ENCODE results near the gene ACTA1. TPM values are rescaled to one million over a fixed set of nuclear protein-coding genes. Genes with fewer than 3 reads are reported as not detected.

The ACTA1 gene
- total and polyA plus RNA-seq, 4 donors = 0.06 to 0.33 (median 0.08) TPM; not detected in 1

- no peak for DNase-seq (ENCODE audit: low spot score)
- Histone ChIP-seq H3K9me3 (ENCODE audit: control insufficient read depth in 4 of 4, low read length in 3 of 4) (no peaks in the 10 kb centered on the region), H3K27ac (ENCODE audit: low read depth in 1 of 2, low read length in 2 of 2) (no peak overlapping the region), H3K27me3 (ENCODE audit: control insufficient read depth in 4 of 4, insufficient read depth in 4 of 4, low read length in 3 of 4) (peaks cover 6 to 24% (median 13%) of the 10 kb centered on the region in 4 donors), H3K4me3 (ENCODE audit: low read depth in 1 of 3, low read length in 3 of 3) (peak overlapping the region in 1 of 3 donors; percentile 19), H3K9ac (ENCODE audit: low read depth in 1 of 2, low read length in 2 of 2) (no peak overlapping the region), H3K36me3 (ENCODE audit: control insufficient read depth in 4 of 4, insufficient read depth in 3 of 4, low read depth in 1 of 4, low read length in 3 of 4) (no peaks in the 10 kb centered on the region), H3K4me1 (ENCODE audit: control insufficient read depth in 4 of 4, insufficient read depth in 4 of 4, low read length in 3 of 4) (peaks cover 2 to 21% (median 13%) of the 10 kb centered on the region in 4 donors)
- 10% methylated on average over 38 of the region's 38 CpGs for WGBS
- no peak for TF ChIP-seq CTCF (IDR thresholded peaks at IDR 0.05; ENCODE audit: low read depth, low read length, missing input control)
- TF ChIP-seq ATF3 (IDR thresholded peaks at IDR 0.05) = no peak
- TF ChIP-seq ZBTB33 (IDR thresholded peaks at IDR 0.05) = no peak
- TF ChIP-seq HNF4A (conservative IDR thresholded peaks at IDR 0.05) = no peak
- TF ChIP-seq FOXA1 (IDR thresholded peaks at IDR 0.05) = no peak
- TF ChIP-seq HNF4G (IDR thresholded peaks at IDR 0.05) = no peak
- TF ChIP-seq REST (IDR thresholded peaks at IDR 0.05) = no peak
- TF ChIP-seq RXRA (IDR thresholded peaks at IDR 0.05) = no peak
- TF ChIP-seq YY1 (IDR thresholded peaks at IDR 0.05) = no peak
- TF ChIP-seq SP1 (IDR thresholded peaks at IDR 0.05) = no peak
Observed at GRCh38 chr1:229432116-229432461, 1.8 kb downstream of the ACTA1 start.

- Histone ChIP-seq H3K9me3 (ENCODE audit: control insufficient read depth in 4 of 4, low read length in 3 of 4) (no peaks in the 10 kb centered on the region), H3K27me3 (ENCODE audit: control insufficient read depth in 4 of 4, insufficient read depth in 4 of 4, low read length in 3 of 4) (peaks cover 6 to 24% (median 13%) of the 10 kb centered on the region in 4 donors), H3K4me1 (ENCODE audit: control insufficient read depth in 4 of 4, insufficient read depth in 4 of 4, low read length in 3 of 4) (peaks cover 2 to 21% (median 13%) of the 10 kb centered on the region in 4 donors), H3K36me3 (ENCODE audit: control insufficient read depth in 4 of 4, insufficient read depth in 3 of 4, low read depth in 1 of 4, low read length in 3 of 4) (no peaks in the 10 kb centered on the region), H3K27ac (ENCODE audit: low read depth in 1 of 2, low read length in 2 of 2) (no peak overlapping the region), H3K9ac (ENCODE audit: low read depth in 1 of 2, low read length in 2 of 2) (no peak overlapping the region), H3K4me3 (ENCODE audit: low read depth in 1 of 3, low read length in 3 of 3) (peak overlapping the region in 1 of 3 donors; percentile 19)
- TF ChIP-seq RXRA (IDR thresholded peaks at IDR 0.05) = no peak
- TF ChIP-seq NR2F2 (IDR thresholded peaks at IDR 0.05) = no peak
- TF ChIP-seq ZBTB33 (IDR thresholded peaks at IDR 0.05) = no peak
- 9% methylated on average over 65 of the region's 65 CpGs for WGBS
- DNase-seq (ENCODE audit: low spot score) = no peak
Observed at GRCh38 chr1:229431284-229432115, 2.4 kb downstream of the ACTA1 start.
